SK-N-SH (cell line): ENCODE results near the gene PRMT9. TPM values are rescaled to one million over a fixed set of nuclear protein-coding genes. Genes with fewer than 3 reads are reported as not detected.

Experiments
- CTCF ChIA-PET: fragments of 300-600, 350-600 bp; formaldehyde crosslinking; extraction: SDS; loops from one replicate; lab custom pipeline; 2021; lab: Yijun Ruan, JAX
- POLR2A ChIA-PET: fragments of 350-600 bp; sonication (Branson Sonifier 250); formaldehyde crosslinking; extraction: SDS; loops from one replicate; lab custom pipeline; 2020; ENCODE audit warnings: antibody characterized with exemption, inconsistent platforms; lab: Yijun Ruan, JAX
- DNase-seq: peaks from one replicate; pipeline ENCODE4 v3.0.0; 2012
- H2AFZ ChIP-seq: fragments of 200-600 bp; sonication (generic); 2 replicates; pipeline ENCODE4 v1.8.1; 2016; ENCODE audit warnings: antibody characterized with exemption, mild to moderate bottlenecking, low read depth
- H3F3A ChIP-seq: fragments of 200-600 bp; sonication (generic); replicated peaks from 2 replicates; pipeline ENCODE3; 2016; ENCODE audit warnings: antibody characterized with exemption, mild to moderate bottlenecking; ENCODE audit not compliant: insufficient read depth
- H3K27ac ChIP-seq, 2 experiments: fragments of 200-500 bp in 1 of 2; fragments of 200-600 bp in 1 of 2; sonication (Bioruptor generic) in 1 of 2; sonication (generic), shearing (Covaris generic) in 1 of 2; 2 replicates each; pipeline versions ENCODE4 v1.5.1 to v1.6.1; 2014 to 2016; ENCODE audit warnings: low read depth in 2 of 2, inconsistent platforms in 1 of 2, low read length in 1 of 2, mild to moderate bottlenecking in 1 of 2, mixed read lengths in 1 of 2
- H3K27me3 ChIP-seq: fragments of 200-600 bp; sonication (generic), shearing (Covaris generic); 2 replicates; pipeline ENCODE4 v1.6.1; 2016; ENCODE audit warnings: mixed run types; ENCODE audit not compliant: insufficient read depth
- H3K36me3 ChIP-seq, 2 experiments: fragments of 200-500 bp in 1 of 2; fragments of 200-600 bp in 1 of 2; sonication (Bioruptor generic) in 1 of 2; sonication (generic) in 1 of 2; replicated peaks in 1 of 2; 2 replicates each; pipeline versions ENCODE3 to v1.5.1; 2014 to 2016; ENCODE audit warnings: low read length in 1 of 2, mild to moderate bottlenecking in 1 of 2; ENCODE audit not compliant: insufficient read depth in 2 of 2, control insufficient read depth in 1 of 2
- H3K4me1 ChIP-seq, 2 experiments: fragments of 200-500 bp in 1 of 2; fragments of 200-600 bp in 1 of 2; sonication (Bioruptor generic) in 1 of 2; sonication (generic), shearing (Covaris generic) in 1 of 2; 2 replicates each; pipeline versions ENCODE4 v1.5.1 to v1.6.1; 2014 to 2016; ENCODE audit warnings: low read depth in 1 of 2, low read length in 1 of 2, mixed run types in 1 of 2; ENCODE audit not compliant: insufficient read depth in 2 of 2, control insufficient read depth in 1 of 2
- H3K4me2 ChIP-seq: fragments of 200-600 bp; sonication (generic), shearing (Covaris generic); 2 replicates; pipeline ENCODE4 v1.6.1; 2017; ENCODE audit warnings: mixed run types
- H3K4me3 ChIP-seq, 2 experiments: fragments of 200-500 bp in 1 of 2; fragments of 200-600 bp in 1 of 2; sonication (Bioruptor generic) in 1 of 2; sonication (generic), shearing (Covaris generic) in 1 of 2; 2 replicates each; pipeline versions ENCODE4 v1.5.1 to v1.8.1; 2014 to 2016; ENCODE audit warnings: low read depth in 2 of 2, inconsistent platforms in 1 of 2, low read length in 1 of 2, mild to moderate bottlenecking in 1 of 2, mixed read lengths in 1 of 2, moderate library complexity in 1 of 2
- H3K79me2 ChIP-seq: fragments of 200-600 bp; sonication (generic); 2 replicates; pipeline ENCODE4 v1.8.1; 2017; ENCODE audit warnings: mild to moderate bottlenecking; ENCODE audit not compliant: insufficient read depth
- H3K9ac ChIP-seq: fragments of 200-600 bp; sonication (generic); 2 replicates; pipeline ENCODE4 v1.6.1; 2017; ENCODE audit warnings: mixed run types
- H3K9me2 ChIP-seq: fragments of 200-600 bp; sonication (generic); 2 replicates; pipeline ENCODE4 v1.6.1; 2017; ENCODE audit warnings: mixed run types
- H3K9me3 ChIP-seq: fragments of 200-600 bp; sonication (generic); 2 replicates; pipeline ENCODE4 v1.6.1; 2017; ENCODE audit warnings: mixed run types, mild to moderate bottlenecking, moderate library complexity
- H4K20me1 ChIP-seq: fragments of 200-600 bp; sonication (generic); 2 replicates; pipeline ENCODE4 v1.6.1; 2017; ENCODE audit warnings: mild to moderate bottlenecking, mixed run types; ENCODE audit not compliant: insufficient read depth
- CHD2 ChIP-seq: fragments of 150-350 bp; IDR thresholded peaks from 2 replicates; pipeline ENCODE4 v1.6.1; 2018; ENCODE audit warnings: low read length; ENCODE audit not compliant: partially characterized antibody
- ELF1 ChIP-seq: IDR thresholded peaks from 2 replicates; pipeline ENCODE4 v1.4.0; 2012
- EP300 ChIP-seq, 2 experiments: IDR thresholded peaks; 2 replicates each; pipeline versions ENCODE4 v1.4.0 to v1.6.1; 2012; ENCODE audit warnings: borderline replicate concordance in 1 of 2, low read depth in 1 of 2, low read length in 1 of 2
- EZH2phosphoT487 ChIP-seq: fragments of 200-600 bp; sonication (generic); IDR thresholded peaks from 2 replicates; pipeline ENCODE4 v1.6.1; 2017; ENCODE audit warnings: low read depth, mixed run types, mild to moderate bottlenecking, antibody characterized with exemption, moderate library complexity, borderline replicate concordance
- FOXJ3 ChIP-seq: sonication (generic); formaldehyde crosslinking; IDR thresholded peaks from 2 replicates; pipeline ENCODE4 v1.5.1; 2020; ENCODE audit warnings: mild to moderate bottlenecking, missing genetic modification reagents
- FOXM1 ChIP-seq: IDR thresholded peaks from 2 replicates; pipeline ENCODE4 v1.4.0; 2012; ENCODE audit warnings: low read depth, mild to moderate bottlenecking
- MEF2A ChIP-seq: IDR thresholded peaks from 2 replicates; pipeline ENCODE4 v1.4.0; 2012; ENCODE audit warnings: low read depth, borderline replicate concordance
- MXI1 ChIP-seq: IDR thresholded peaks from 2 replicates; pipeline ENCODE4 v1.6.1; 2012; ENCODE audit warnings: mild to moderate bottlenecking, low read depth, low read length, improper control_type of control experiment
- NRF1 ChIP-seq: IDR thresholded peaks from 2 replicates; pipeline ENCODE4 v1.6.1; 2012; ENCODE audit warnings: low read depth, mild to moderate bottlenecking, low read length
- RFX5 ChIP-seq: IDR thresholded peaks from 2 replicates; pipeline ENCODE4 v1.6.1; 2012; ENCODE audit warnings: mild to moderate bottlenecking, improper control_type of control experiment, low read length
- SIN3A ChIP-seq: IDR thresholded peaks from 2 replicates; pipeline ENCODE4 v1.6.1; 2012; ENCODE audit warnings: low read depth, mild to moderate bottlenecking, low read length, moderate library complexity, borderline replicate concordance
- TAF1 ChIP-seq: IDR thresholded peaks from 2 replicates; pipeline ENCODE4 v1.6.1; 2012; ENCODE audit warnings: low read depth, mild to moderate bottlenecking, low read length, moderate library complexity, borderline replicate concordance
- TCF12 ChIP-seq: IDR thresholded peaks from 2 replicates; pipeline ENCODE4 v1.4.0; 2012
- TEAD4 ChIP-seq: IDR thresholded peaks from 2 replicates; pipeline ENCODE4 v1.4.0; 2012; ENCODE audit warnings: mild to moderate bottlenecking, borderline replicate concordance; ENCODE audit not compliant: insufficient read depth
- WGBS: methylation state at CpG from one replicate; pipeline ENCODE4 v1.1.6; 2017; ENCODE audit warnings: low lambda C conversion rate; 5-methylcytosine and 5-hydroxymethylcytosine counted together
- polyA plus RNA-seq, 3 experiments: library from polyadenylated mRNA; depleted of rRNA; stranded (reverse); fragments of >200 nt; gene quantifications; 2 replicates each; pipeline ENCODE4 v1.2.3, GENCODE V29; 2012
- TF ChIP-seq, protein P1 (sequence below): fragments of 150-350 bp; IDR thresholded peaks from 2 replicates; pipeline ENCODE4 v1.6.1; 2017; ENCODE audit warnings: antibody characterized with exemption, low read length, low read depth, borderline replicate concordance
- TF ChIP-seq, protein P2 (sequence below): IDR thresholded peaks from 2 replicates; pipeline ENCODE4 v1.4.0; 2012; ENCODE audit warnings: low read depth, borderline replicate concordance
- TF ChIP-seq, protein P3 (sequence below): IDR thresholded peaks from 2 replicates; pipeline ENCODE4 v1.6.1; 2012; ENCODE audit warnings: mild to moderate bottlenecking, low read depth, low read length, moderate library complexity

The PRMT9 gene
- polyA plus RNA-seq, 1 of the 3 experiments (the other 2 are of a cell fraction) = 3.9 TPM

DNA sequence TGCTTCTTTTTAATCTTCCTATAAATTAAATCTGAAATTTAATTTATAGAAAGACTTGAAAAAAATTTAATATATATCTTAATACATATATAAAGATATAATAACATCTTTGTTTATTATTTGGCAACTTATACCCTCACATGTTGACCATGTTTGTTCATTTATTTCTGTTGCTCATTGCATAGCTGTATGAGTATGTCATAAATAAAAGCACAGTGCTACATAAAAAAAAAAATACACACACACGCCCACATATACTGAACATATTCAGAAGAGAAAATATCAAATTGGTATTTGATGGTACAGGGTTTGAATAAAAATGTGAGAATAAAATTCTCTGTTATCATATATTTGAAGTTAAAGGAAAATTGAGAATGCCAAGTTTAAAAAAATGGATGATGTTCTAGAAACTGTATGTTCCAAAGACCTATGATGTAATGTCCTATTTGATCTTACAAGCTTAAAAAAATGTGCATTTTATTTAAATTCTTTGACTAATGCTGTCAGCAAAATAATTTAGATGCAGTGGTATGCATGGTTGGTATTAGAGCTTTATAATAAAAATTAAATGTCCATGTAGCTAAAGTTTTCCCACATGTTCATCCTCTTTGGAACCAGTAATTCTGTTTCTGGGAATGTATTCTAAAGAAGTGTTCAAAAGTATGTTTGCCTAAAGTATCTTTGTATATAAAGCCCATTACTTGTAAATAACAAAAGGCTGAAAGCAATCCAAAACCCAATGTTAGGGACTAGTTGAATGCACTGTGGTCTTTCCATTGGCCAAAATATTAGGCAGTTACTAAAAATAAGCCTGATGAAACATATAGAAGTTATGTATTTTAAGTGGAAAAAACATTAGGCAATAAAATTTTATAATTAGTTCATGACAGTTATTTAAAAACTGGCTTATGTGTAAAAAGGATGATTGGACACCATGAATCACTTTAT is 53.9 kb downstream of the PRMT9 start:
- WGBS = 98% methylated on average over 1 of the region's 1 CpG
- Histone ChIP-seq H3K79me2 (no peaks in the 10 kb centered on the region; the same call in none of the 2 replicates), H3K4me3 (no peak overlapping the region), H2AFZ (no peak overlapping the region), H3K27me3 (no peaks in the 10 kb centered on the region), H3K27ac (peak overlapping the region in 1 of 2 experiments; percentile 11; a peak in 1 of 4 replicates), H3K9me2 (no peaks in the 10 kb centered on the region), H3K9me3 (no peaks in the 10 kb centered on the region), H3K4me2 (no peak overlapping the region), H3K9ac (no peak overlapping the region), H3F3A (peaks cover 22% of the 10 kb centered on the region), H3K36me3 (peaks cover 79 to 83% of the 10 kb centered on the region in 2 experiments), H3K4me1 (peaks cover 0 to 7% of the 10 kb centered on the region in 2 experiments; a peak in 2 of 4 replicates), H4K20me1 (no peaks in the 10 kb centered on the region)
- CTCF ChIA-PET = interaction anchor here (3.4 kb wide), 1 partner anchor 237 kb away, joined by 18 read pairs; no protein-coding TSS in a partner anchor
- DNase-seq = no peak
- POLR2A ChIA-PET = interaction anchor here (2.1 kb wide), 1 partner anchor 13 kb away, joined by 6 read pairs; the partner anchor contains the start of gene TMEM184C
- TF ChIP-seq MEF2A (no peak), TCF12 (no peak), RFX5 (no peak), NRF1 (no peak), TAF1 (no peak), MXI1 (no peak), FOXM1 (no peak), FOXJ3 (CRISPR knock-in tag) (no peak), TEAD4 (no peak)
- TF ChIP-seq, protein P1, sequence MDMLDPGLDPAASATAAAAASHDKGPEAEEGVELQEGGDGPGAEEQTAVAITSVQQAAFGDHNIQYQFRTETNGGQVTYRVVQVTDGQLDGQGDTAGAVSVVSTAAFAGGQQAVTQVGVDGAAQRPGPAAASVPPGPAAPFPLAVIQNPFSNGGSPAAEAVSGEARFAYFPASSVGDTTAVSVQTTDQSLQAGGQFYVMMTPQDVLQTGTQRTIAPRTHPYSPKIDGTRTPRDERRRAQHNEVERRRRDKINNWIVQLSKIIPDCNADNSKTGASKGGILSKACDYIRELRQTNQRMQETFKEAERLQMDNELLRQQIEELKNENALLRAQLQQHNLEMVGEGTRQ = no peak
- TF ChIP-seq, protein P2, sequence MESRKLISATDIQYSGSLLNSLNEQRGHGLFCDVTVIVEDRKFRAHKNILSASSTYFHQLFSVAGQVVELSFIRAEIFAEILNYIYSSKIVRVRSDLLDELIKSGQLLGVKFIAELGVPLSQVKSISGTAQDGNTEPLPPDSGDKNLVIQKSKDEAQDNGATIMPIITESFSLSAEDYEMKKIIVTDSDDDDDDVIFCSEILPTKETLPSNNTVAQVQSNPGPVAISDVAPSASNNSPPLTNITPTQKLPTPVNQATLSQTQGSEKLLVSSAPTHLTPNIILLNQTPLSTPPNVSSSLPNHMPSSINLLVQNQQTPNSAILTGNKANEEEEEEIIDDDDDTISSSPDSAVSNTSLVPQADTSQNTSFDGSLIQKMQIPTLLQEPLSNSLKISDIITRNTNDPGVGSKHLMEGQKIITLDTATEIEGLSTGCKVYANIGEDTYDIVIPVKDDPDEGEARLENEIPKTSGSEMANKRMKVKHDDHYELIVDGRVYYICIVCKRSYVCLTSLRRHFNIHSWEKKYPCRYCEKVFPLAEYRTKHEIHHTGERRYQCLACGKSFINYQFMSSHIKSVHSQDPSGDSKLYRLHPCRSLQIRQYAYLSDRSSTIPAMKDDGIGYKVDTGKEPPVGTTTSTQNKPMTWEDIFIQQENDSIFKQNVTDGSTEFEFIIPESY = no peak

DNA sequence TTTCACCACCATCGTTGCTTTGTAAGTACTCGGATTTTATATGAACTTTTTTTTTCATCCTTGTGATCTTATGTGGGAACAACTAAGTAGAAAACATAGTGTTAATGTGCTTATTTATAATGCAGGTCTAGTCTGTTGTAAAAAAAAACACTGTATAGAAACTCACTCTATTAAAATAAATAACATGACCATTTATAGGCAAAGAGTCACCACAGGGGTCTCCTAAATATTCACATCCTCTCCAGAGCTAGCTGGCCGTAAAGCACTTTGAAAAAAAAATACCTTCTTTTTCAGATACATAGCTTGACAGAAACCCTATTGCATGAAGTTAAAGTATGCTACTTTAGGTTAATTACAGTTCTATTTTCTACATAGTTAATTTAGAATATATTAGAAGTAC is 55.5 kb downstream of the PRMT9 start:
- H3K4me2 ChIP-seq = no peak overlapping the region
- DNase-seq = no peak
- peaks cover 0 to 7% of the 10 kb centered on the region in 2 experiments; a peak in 2 of 4 replicates for H3K4me1 ChIP-seq
- no peak overlapping the region for H3K4me3 ChIP-seq
- no peaks in the 10 kb centered on the region for H3K9me3 ChIP-seq
- no peak overlapping the region for H3K27ac ChIP-seq
- peaks cover 80 to 81% of the 10 kb centered on the region in 2 experiments for H3K36me3 ChIP-seq
- H4K20me1 ChIP-seq = no peaks in the 10 kb centered on the region
- 74% methylated on average over 3 of the region's 3 CpGs for WGBS
- ChIA-PET POLR2A (interaction anchor here (2.1 kb wide), 1 partner anchor 11 kb away, joined by 6 read pairs; the partner anchor contains the start of gene TMEM184C), CTCF (interaction anchor here (0.9 to 3.4 kb wide), 3 partner anchors 12 to 239 kb away, joined by 3 to 18 read pairs (median 3); no protein-coding TSS in a partner anchor)
- H3K9me2 ChIP-seq = no peaks in the 10 kb centered on the region
- no peak overlapping the region for H3K9ac ChIP-seq
- H3K79me2 ChIP-seq = no peaks in the 10 kb centered on the region; the same call in none of the 2 replicates
- peaks cover 22% of the 10 kb centered on the region for H3F3A ChIP-seq
- H3K27me3 ChIP-seq = no peaks in the 10 kb centered on the region
- no peak overlapping the region for H2AFZ ChIP-seq
- TF ChIP-seq SIN3A (no peak), RFX5 (no peak), EP300 (IDR thresholded peaks at IDR 0.05; ENCODE audit: borderline replicate concordance in 1 of 2, low read depth in 1 of 2, low read length in 1 of 2) (no peak), ELF1 (no peak), EZH2phosphoT487 (no peak), CHD2 (no peak)
- TF ChIP-seq, protein P3, sequence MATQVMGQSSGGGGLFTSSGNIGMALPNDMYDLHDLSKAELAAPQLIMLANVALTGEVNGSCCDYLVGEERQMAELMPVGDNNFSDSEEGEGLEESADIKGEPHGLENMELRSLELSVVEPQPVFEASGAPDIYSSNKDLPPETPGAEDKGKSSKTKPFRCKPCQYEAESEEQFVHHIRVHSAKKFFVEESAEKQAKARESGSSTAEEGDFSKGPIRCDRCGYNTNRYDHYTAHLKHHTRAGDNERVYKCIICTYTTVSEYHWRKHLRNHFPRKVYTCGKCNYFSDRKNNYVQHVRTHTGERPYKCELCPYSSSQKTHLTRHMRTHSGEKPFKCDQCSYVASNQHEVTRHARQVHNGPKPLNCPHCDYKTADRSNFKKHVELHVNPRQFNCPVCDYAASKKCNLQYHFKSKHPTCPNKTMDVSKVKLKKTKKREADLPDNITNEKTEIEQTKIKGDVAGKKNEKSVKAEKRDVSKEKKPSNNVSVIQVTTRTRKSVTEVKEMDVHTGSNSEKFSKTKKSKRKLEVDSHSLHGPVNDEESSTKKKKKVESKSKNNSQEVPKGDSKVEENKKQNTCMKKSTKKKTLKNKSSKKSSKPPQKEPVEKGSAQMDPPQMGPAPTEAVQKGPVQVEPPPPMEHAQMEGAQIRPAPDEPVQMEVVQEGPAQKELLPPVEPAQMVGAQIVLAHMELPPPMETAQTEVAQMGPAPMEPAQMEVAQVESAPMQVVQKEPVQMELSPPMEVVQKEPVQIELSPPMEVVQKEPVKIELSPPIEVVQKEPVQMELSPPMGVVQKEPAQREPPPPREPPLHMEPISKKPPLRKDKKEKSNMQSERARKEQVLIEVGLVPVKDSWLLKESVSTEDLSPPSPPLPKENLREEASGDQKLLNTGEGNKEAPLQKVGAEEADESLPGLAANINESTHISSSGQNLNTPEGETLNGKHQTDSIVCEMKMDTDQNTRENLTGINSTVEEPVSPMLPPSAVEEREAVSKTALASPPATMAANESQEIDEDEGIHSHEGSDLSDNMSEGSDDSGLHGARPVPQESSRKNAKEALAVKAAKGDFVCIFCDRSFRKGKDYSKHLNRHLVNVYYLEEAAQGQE = no peak
- TF ChIP-seq, protein P1 = no peak
